GM13977 (cell line): ENCODE measurements around the gene EPHB1.

ENCODE experiments used
- DNase-seq: peaks from one replicate; pipeline ENCODE4 v3.0.0; 2012; ENCODE audit warnings: low spot score
- in situ Hi-C: fragments of 300-500 bp; cut with MboI; formaldehyde crosslinking; loops from one replicate; pipeline ENCODE4 v1.12.0; 2022; ENCODE audit warnings: low sequenced_read_pairs, low pct_unique_long_range_greater_than_20kb, mixed read lengths, inconsistent platforms; ENCODE audit not compliant: unreplicated experiment
- TF ChIP-seq, protein P1 (sequence below): IDR thresholded peaks from 2 replicates; pipeline ENCODE4 v1.5.1; 2012; ENCODE audit warnings: mild to moderate bottlenecking, control low read depth; ENCODE audit not compliant: insufficient read depth; ENCODE audit errors: extremely low read depth, missing control alignments

The EPHB1 gene

DNA sequence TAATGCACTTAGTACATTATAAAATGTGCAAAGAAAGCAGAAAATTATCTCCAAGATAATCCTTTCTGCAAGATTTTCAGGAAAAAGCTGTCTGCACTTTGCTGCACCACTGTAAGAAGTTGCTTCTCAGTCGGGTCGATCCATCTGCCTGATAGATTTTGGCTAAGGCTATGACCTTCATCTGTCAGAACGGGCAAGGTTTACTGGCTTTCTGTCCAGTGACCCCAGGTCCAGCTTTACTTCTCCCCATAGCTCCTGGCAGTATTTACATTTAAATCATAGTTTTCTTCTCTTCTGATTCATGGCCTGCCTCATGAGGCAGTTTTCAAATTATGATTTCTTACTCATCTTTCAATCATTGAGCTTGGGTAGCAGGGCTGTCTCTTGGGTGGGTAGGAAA, 422.7 kb downstream of the EPHB1 start:
- in situ Hi-C loops: no loop called here

DNA sequence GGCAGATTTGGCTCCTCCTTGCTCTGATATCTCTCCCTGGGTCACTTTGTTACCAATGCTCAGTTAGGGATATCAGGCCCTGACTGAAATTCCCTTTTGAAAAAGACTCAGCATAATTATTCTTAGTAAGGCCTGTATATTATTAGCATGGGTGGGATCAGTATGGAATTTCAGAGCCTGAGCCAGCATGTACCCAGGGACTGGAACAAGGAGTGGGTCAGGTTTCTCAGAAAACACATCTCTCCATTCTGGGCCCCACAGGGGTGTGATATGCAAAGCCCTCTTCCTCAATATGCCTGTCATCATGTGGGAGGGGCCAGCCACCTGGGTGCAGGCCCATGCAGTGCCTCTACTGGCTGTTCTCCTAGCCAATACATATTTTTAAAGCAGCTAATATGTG, 423.2 kb downstream of the EPHB1 start:
- TF ChIP-seq, protein P1, sequence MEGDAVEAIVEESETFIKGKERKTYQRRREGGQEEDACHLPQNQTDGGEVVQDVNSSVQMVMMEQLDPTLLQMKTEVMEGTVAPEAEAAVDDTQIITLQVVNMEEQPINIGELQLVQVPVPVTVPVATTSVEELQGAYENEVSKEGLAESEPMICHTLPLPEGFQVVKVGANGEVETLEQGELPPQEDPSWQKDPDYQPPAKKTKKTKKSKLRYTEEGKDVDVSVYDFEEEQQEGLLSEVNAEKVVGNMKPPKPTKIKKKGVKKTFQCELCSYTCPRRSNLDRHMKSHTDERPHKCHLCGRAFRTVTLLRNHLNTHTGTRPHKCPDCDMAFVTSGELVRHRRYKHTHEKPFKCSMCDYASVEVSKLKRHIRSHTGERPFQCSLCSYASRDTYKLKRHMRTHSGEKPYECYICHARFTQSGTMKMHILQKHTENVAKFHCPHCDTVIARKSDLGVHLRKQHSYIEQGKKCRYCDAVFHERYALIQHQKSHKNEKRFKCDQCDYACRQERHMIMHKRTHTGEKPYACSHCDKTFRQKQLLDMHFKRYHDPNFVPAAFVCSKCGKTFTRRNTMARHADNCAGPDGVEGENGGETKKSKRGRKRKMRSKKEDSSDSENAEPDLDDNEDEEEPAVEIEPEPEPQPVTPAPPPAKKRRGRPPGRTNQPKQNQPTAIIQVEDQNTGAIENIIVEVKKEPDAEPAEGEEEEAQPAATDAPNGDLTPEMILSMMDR: no peak
- in situ Hi-C loops: no loop called here
- DNase-seq: no peak

More for the DNA sequence above, 422.7 kb downstream of the EPHB1 start:
- TF ChIP-seq, protein P1: no peak
- no peak for DNase-seq

DNA sequence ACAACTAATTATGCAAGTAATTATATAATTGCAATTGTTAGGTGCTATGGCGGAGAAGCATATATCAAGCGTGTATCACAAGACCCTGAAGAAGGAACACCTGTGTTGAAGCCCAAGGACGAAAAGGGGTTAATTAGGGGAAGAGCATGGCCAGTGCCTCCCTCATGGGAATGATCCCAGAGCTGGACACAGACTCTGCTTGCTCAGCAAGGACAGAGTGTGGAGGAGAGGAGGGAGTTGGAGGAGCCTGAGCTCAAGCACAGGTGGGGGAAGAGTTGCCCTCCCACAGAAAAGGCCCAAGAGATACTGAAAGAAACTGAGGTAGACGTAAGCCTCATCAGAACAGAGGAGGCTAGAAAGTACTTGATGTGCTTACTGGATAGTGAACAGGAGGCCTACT, 423.7 kb downstream of the EPHB1 start:
- TF ChIP-seq, protein P1: no peak
- in situ Hi-C loops: no loop called here
- DNase-seq: no peak

DNA sequence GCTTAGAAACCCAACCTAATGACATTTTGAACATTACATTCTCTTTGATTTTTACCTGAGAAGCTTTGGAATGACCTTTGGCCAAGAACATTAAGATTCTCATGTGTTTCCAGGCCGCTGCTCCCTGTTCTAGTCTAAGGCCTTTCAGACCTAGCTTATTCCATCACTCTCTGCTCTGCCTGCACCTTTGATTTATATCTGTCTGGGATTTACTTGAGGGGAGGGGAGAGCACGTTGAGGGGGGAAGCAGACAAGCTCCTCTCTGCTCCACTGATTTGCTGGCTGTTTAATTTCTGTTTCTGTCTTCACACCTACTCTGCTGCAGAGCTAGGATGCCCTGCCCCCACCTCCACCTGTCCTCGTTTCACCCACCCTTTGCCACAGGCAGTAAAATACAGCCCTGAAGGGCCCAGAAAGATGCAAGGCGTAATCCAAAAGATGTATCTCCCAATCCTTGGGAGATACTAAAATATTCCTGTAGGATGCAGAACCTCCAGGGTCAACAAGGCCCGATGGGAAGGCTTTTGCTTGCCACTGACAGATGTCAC, 429.8 kb downstream of the EPHB1 start:
- no peak for DNase-seq
- TF ChIP-seq, protein P1: no peak
- in situ Hi-C loops: no loop called here

DNA sequence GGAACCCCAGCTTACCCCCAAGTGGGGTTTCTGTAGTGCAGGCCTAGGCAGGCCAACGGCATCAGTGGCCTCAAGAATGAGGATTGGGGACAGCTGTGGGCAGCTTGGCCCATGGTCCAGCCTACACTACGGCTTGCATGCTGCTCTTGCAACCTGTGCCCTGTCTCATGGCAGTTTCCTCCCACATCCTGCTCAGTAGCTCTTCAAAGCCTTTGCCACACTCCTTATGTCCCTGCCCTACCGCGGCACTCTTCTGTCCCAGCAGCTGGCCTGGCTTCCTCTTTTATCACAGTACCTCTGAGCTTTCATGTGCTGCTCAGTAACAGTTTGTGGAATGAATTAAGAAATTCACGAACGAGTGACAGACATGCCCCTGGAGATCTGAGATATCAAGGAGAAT, 431.0 kb downstream of the EPHB1 start:
- in situ Hi-C loops: no loop called here
- DNase-seq: peak; percentile 14
- TF ChIP-seq, protein P1: no peak

DNA sequence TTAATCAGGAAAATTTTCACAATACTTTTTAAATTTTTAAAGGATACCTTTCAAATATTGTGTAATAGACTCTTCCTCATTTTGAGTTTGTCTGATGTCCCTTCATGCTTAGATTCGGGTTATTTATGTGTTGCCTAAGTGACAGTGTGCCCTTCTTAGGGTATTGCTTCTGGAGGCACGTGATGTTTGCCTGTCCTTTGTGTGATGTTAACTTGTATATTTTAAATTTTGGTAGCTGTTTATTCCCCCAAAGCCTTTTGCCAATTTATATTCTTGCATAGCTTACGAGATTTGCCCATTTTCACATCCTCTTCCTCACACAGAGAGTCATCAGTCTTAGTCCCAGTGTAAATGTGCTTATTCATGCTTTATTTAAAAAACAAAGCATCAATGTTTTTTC, 433.1 kb downstream of the EPHB1 start:
- TF ChIP-seq, protein P1: no peak
- in situ Hi-C loops: no loop called here
- no peak for DNase-seq
